ENCODE measurements around the gene TUBA3E. TPM values are rescaled to one million over a fixed set of nuclear protein-coding genes. Genes with fewer than 3 reads are reported as not detected.
"Not testable (repeated sequence)": the region's sequence is repeated elsewhere in the genome, so short reads cannot be mapped to it uniquely, and the experiment has no call there.

The TUBA3E gene
- total and polyA plus RNA-seq, 2 donors (not counting 3 experiments of a cell fraction or from before 2014, with no cell fraction given) = not detected

GRCh38 chr2:130192451-130192850, 5.8 kb downstream of the TUBA3E start:
- not testable (repeated sequence) for FAIRE-seq; H3K4me3 ChIP-seq (replicated peaks in 1 of 3; ENCODE audit: insufficient read depth in 1 of 3, low read depth in 1 of 3, low read length in 3 of 3)
- CTCF ChIA-PET = interaction anchor here (1.1 kb wide), 1 partner anchor 9 kb away, joined by 4 read pairs; no protein-coding TSS in a partner anchor

GRCh38 chr2:130191319-130191718, 6.9 kb downstream of the TUBA3E start:
- intact Hi-C loops (cut with micrococcal nuclease); H3K9me3 ChIP-seq (replicated peaks; ENCODE audit: control insufficient read depth, insufficient read depth, low read length); POLR2A ChIA-PET; H4K20me1 ChIP-seq (replicated peaks; ENCODE audit: control insufficient read depth, extremely low read depth, insufficient read depth, low read length); dilution Hi-C loops (cut with MboI; ENCODE audit: extremely low pct_ligation_motif_present, low sequenced_read_pairs); FAIRE-seq; BruUV-seq (replicated peaks); H3K27me3 ChIP-seq (ENCODE audit: control insufficient read depth in 2 of 2, insufficient read depth in 2 of 2, low read length in 2 of 2); H3K27ac ChIP-seq (ENCODE audit: insufficient read depth, low read depth, low read length); CTCF ChIA-PET; H3K4me2 ChIP-seq (ENCODE audit: insufficient read depth, low read length); H3K4me1 ChIP-seq (ENCODE audit: control insufficient read depth, extremely low read depth, insufficient read depth, low read length); H3K4me3 ChIP-seq (replicated peaks in 1 of 3; ENCODE audit: insufficient read depth in 1 of 3, low read depth in 1 of 3, low read length in 3 of 3); H3K9ac ChIP-seq (replicated peaks; ENCODE audit: extremely low read depth, insufficient read depth, low read length); H3K36me3 ChIP-seq (ENCODE audit: control insufficient read depth in 2 of 2, extremely low read depth in 1 of 2, insufficient read depth in 2 of 2, low read length in 2 of 2); H2AFZ ChIP-seq (ENCODE audit: low read depth, low read length); DNase-seq (ENCODE audit: low read depth, low spot score); H3K79me2 ChIP-seq (ENCODE audit: control insufficient read depth, insufficient read depth, low read length); H3K9me1 ChIP-seq (replicated peaks; ENCODE audit: control insufficient read depth, extremely low read depth, insufficient read depth, low read length): not testable (repeated sequence)

More at GRCh38 chr2:130192451-130192850, 5.8 kb downstream of the TUBA3E start:
- dilution Hi-C loops (cut with MboI; ENCODE audit: extremely low pct_ligation_motif_present, low sequenced_read_pairs); H3K4me2 ChIP-seq (ENCODE audit: insufficient read depth, low read length); BruUV-seq (replicated peaks); H3K9me1 ChIP-seq (replicated peaks; ENCODE audit: control insufficient read depth, extremely low read depth, insufficient read depth, low read length); H2AFZ ChIP-seq (ENCODE audit: low read depth, low read length); H3K79me2 ChIP-seq (ENCODE audit: control insufficient read depth, insufficient read depth, low read length); H3K9ac ChIP-seq (replicated peaks; ENCODE audit: extremely low read depth, insufficient read depth, low read length); intact Hi-C loops (cut with micrococcal nuclease); H3K27ac ChIP-seq (ENCODE audit: insufficient read depth, low read depth, low read length); H3K4me1 ChIP-seq (ENCODE audit: control insufficient read depth, extremely low read depth, insufficient read depth, low read length); POLR2A ChIA-PET; H3K27me3 ChIP-seq (ENCODE audit: control insufficient read depth in 2 of 2, insufficient read depth in 2 of 2, low read length in 2 of 2); DNase-seq (ENCODE audit: low read depth, low spot score); H4K20me1 ChIP-seq (replicated peaks; ENCODE audit: control insufficient read depth, extremely low read depth, insufficient read depth, low read length); H3K9me3 ChIP-seq (replicated peaks; ENCODE audit: control insufficient read depth, insufficient read depth, low read length); H3K36me3 ChIP-seq (ENCODE audit: control insufficient read depth in 2 of 2, extremely low read depth in 1 of 2, insufficient read depth in 2 of 2, low read length in 2 of 2): not testable (repeated sequence)

- TF ChIP-seq MAX (IDR thresholded peaks at IDR 0.05; ENCODE audit: insufficient read depth, insufficient read length) (no peak), POLR2AphosphoS5 (IDR thresholded peaks at IDR 0.05; ENCODE audit: insufficient read depth, low read depth, low read length) (no peak), MYC (IDR thresholded peaks at IDR 0.05; ENCODE audit: low read depth, low read length) (no peak), POLR2A (IDR thresholded peaks at IDR 0.05; ENCODE audit: low read depth, low read length) (no peak), GATA2 (IDR thresholded peaks at IDR 0.05; ENCODE audit: insufficient read depth, insufficient read length, low read depth, low read length) (no peak), JUN (IDR thresholded peaks at IDR 0.05; ENCODE audit: borderline replicate concordance, insufficient read depth, insufficient read length, low read depth) (no peak), CTCF (IDR thresholded peaks at IDR 0.05; ENCODE audit: extremely low read depth in 1 of 2, insufficient read depth in 1 of 2, low read depth in 1 of 2, low read length in 2 of 2) (no peak), EZH2 (IDR thresholded peaks at IDR 0.05; ENCODE audit: borderline replicate concordance, low read depth, low read length, severe bottlenecking) (no peak), FOS (IDR thresholded peaks at IDR 0.05; ENCODE audit: borderline replicate concordance, insufficient read depth, low read length) (no peak)
- Histone ChIP-seq H3K79me2 (ENCODE audit: control insufficient read depth, insufficient read depth, low read length) (peaks cover 9% of the 10 kb centered on the region), H3K27ac (ENCODE audit: insufficient read depth, low read depth, low read length) (no peak overlapping the region), H3K36me3 (ENCODE audit: control insufficient read depth in 2 of 2, extremely low read depth in 1 of 2, insufficient read depth in 2 of 2, low read length in 2 of 2) (peaks cover 0 to 3% of the 10 kb centered on the region in 2 experiments), H3K27me3 (ENCODE audit: control insufficient read depth in 2 of 2, insufficient read depth in 2 of 2, low read length in 2 of 2) (no peaks in the 10 kb centered on the region), H3K9me3 (replicated peaks; ENCODE audit: control insufficient read depth, insufficient read depth, low read length) (no peaks in the 10 kb centered on the region), H3K9ac (replicated peaks; ENCODE audit: extremely low read depth, insufficient read depth, low read length) (no peak overlapping the region), H4K20me1 (replicated peaks; ENCODE audit: control insufficient read depth, extremely low read depth, insufficient read depth, low read length) (no peaks in the 10 kb centered on the region), H3K4me2 (ENCODE audit: insufficient read depth, low read length) (no peak overlapping the region), H3K9me1 (replicated peaks; ENCODE audit: control insufficient read depth, extremely low read depth, insufficient read depth, low read length) (no peaks in the 10 kb centered on the region), H3K4me1 (ENCODE audit: control insufficient read depth, extremely low read depth, insufficient read depth, low read length) (no peaks in the 10 kb centered on the region), H2AFZ (ENCODE audit: low read depth, low read length) (no peak overlapping the region), H3K4me3 (replicated peaks in 1 of 3; ENCODE audit: insufficient read depth in 1 of 3, low read depth in 1 of 3, low read length in 3 of 3) (no peak overlapping the region)
- CTCF ChIA-PET = no interaction called here
- intact Hi-C loops (cut with micrococcal nuclease) (no loop called here), dilution Hi-C loops (cut with MboI; ENCODE audit: extremely low pct_ligation_motif_present, low sequenced_read_pairs) (no loop called here)
- POLR2A ChIA-PET = no interaction called here
- no TSS peak for BruUV-seq (replicated peaks)
- FAIRE-seq = no peak
- DNase-seq (ENCODE audit: low read depth, low spot score) = no peak
Observed at GRCh38 chr2:130190237-130190636, 8.0 kb downstream of the TUBA3E start.

All from endothelial cell of umbilical vein (primary cell).